NCI-H1105 treated with DMSO at 0.1 percent for 48 hours (cell line): Measurements from ENCODE around the gene SSC4D.
"Not testable (repeated sequence)": the region's sequence is repeated elsewhere in the genome, so short reads cannot be mapped to it uniquely, and the experiment has no call there.

ENCODE experiments used
- DNase-seq: peaks from one replicate; lab custom pipeline; 2025; lab: John Stamatoyannopoulos, UW

The SSC4D gene

GRCh38 chr7:76383089-76383944 lies 26.2 kb downstream of the SSC4D start:
- DNase-seq = no peak

- DNase-seq = no peak
Observed at GRCh38 chr7:76381814-76382213, 27.7 kb downstream of the SSC4D start.

GRCh38 chr7:76380623-76380966 lies 28.9 kb downstream of the SSC4D start:
- no peak for DNase-seq

- DNase-seq = no peak
Observed at GRCh38 chr7:76377186-76377918, 32.1 kb downstream of the SSC4D start.

GRCh38 chr7:76375251-76375650 lies 34.2 kb downstream of the SSC4D start:
- no peak for DNase-seq

- no peak for DNase-seq
Observed at GRCh38 chr7:76372984-76373833, 36.3 kb downstream of the SSC4D start.

- DNase-seq = no peak
Observed at GRCh38 chr7:76371396-76371795, 38.1 kb downstream of the SSC4D start.

- DNase-seq = no peak
Observed at GRCh38 chr7:76369018-76369417, 40.5 kb downstream of the SSC4D start.

- no peak for DNase-seq
Observed at GRCh38 chr7:76368190-76368589, 41.3 kb downstream of the SSC4D start.

- DNase-seq = no peak
Observed at GRCh38 chr7:76364198-76364584, 45.3 kb downstream of the SSC4D start.

- DNase-seq = not testable (repeated sequence)
Observed at GRCh38 chr7:76363754-76364153, 45.7 kb downstream of the SSC4D start.

GRCh38 chr7:76359978-76360638 lies 49.4 kb downstream of the SSC4D start:
- no peak for DNase-seq

- peak; percentile 98 for DNase-seq
Observed at GRCh38 chr7:76359111-76359977, 50.2 kb downstream of the SSC4D start.

- DNase-seq = peak; percentile 78
Observed at GRCh38 chr7:76358481-76359110, 50.9 kb downstream of the SSC4D start, which contains the start of gene YWHAG. YWHAG (minus strand) TSS chr7:76358991; CDS start chr7:76358808, 183 bp downstream.

GRCh38 chr7:76358011-76358480 lies 51.5 kb downstream of the SSC4D start:
- peak; percentile 48 for DNase-seq

GRCh38 chr7:76357475-76358010 lies 52.0 kb downstream of the SSC4D start:
- peak; percentile 48 for DNase-seq

GRCh38 chr7:76356823-76357222 lies 52.7 kb downstream of the SSC4D start:
- peak; percentile 80 for DNase-seq

GRCh38 chr7:76356115-76356514 lies 53.4 kb downstream of the SSC4D start:
- no peak for DNase-seq

GRCh38 chr7:76354981-76355730 lies 54.3 kb downstream of the SSC4D start:
- DNase-seq = no peak
